Hepatic stellate cell (primary cell): ENCODE data around the gene TSPAN14.
"Not testable (repeated sequence)": the region's sequence is repeated elsewhere in the genome, so short reads cannot be mapped to it uniquely, and the experiment has no call there.

Experiments
- DNase-seq: peaks from one replicate; pipeline ENCODE4 v3.0.0; 2011; ENCODE audit warnings: low spot score

The TSPAN14 gene

GRCh38 chr10:80471715-80472233 lies 17.7 kb downstream of the TSPAN14 start:
- no peak for DNase-seq

- DNase-seq, result peak; percentile 74
Observed at GRCh38 chr10:80472234-80473095, 18.4 kb downstream of the TSPAN14 start.

GRCh38 chr10:80473096-80473657 lies 19.1 kb downstream of the TSPAN14 start:
- no peak for DNase-seq

- no peak for DNase-seq
Observed at GRCh38 chr10:80473692-80474596, 19.8 kb downstream of the TSPAN14 start.

GRCh38 chr10:80474597-80474910 lies 20.4 kb downstream of the TSPAN14 start:
- no peak for DNase-seq

GRCh38 chr10:80474941-80475340 lies 20.8 kb downstream of the TSPAN14 start:
- DNase-seq, result no peak

- not testable (repeated sequence) for DNase-seq
Observed at GRCh38 chr10:80475641-80476040, 21.5 kb downstream of the TSPAN14 start.

GRCh38 chr10:80476685-80477084 lies 22.6 kb downstream of the TSPAN14 start:
- DNase-seq, result no peak

- DNase-seq, result peak; percentile 77
Observed at GRCh38 chr10:80477813-80478212, 23.7 kb downstream of the TSPAN14 start.

- not testable (repeated sequence) for DNase-seq
Observed at GRCh38 chr10:80480373-80480772, 26.3 kb downstream of the TSPAN14 start.

- no peak for DNase-seq
Observed at GRCh38 chr10:80480852-80481251, 26.7 kb downstream of the TSPAN14 start.

- DNase-seq, result no peak
Observed at GRCh38 chr10:80484243-80484642, 30.1 kb downstream of the TSPAN14 start.

- no peak for DNase-seq
Observed at GRCh38 chr10:80484676-80485075, 30.6 kb downstream of the TSPAN14 start.

- DNase-seq, result no peak
Observed at GRCh38 chr10:80485076-80485945, 31.2 kb downstream of the TSPAN14 start.

GRCh38 chr10:80485946-80486764 lies 32.0 kb downstream of the TSPAN14 start:
- DNase-seq, result no peak

- DNase-seq, result no peak
Observed at GRCh38 chr10:80486785-80487420, 32.8 kb downstream of the TSPAN14 start.

GRCh38 chr10:80487421-80487785 lies 33.3 kb downstream of the TSPAN14 start:
- no peak for DNase-seq

GRCh38 chr10:80487791-80488538 lies 33.9 kb downstream of the TSPAN14 start:
- no peak for DNase-seq

- no peak for DNase-seq
Observed at GRCh38 chr10:80488539-80489066, 34.5 kb downstream of the TSPAN14 start.
